HepG2 (cell line): ENCODE measurements around the gene NDRG2. TPM values are rescaled to one million over a fixed set of nuclear protein-coding genes. Genes with fewer than 3 reads are reported as not detected.

Experiments used
- ASH2L ChIP-seq: fragments of 300-600, 200-600 bp; sonication (generic); IDR thresholded peaks from 2 replicates; pipeline ENCODE4 v1.7.0; 2017; ENCODE audit warnings: low read depth, mild to moderate bottlenecking, moderate library complexity, mixed read lengths, low read length; ENCODE audit not compliant: insufficient read length
- CCDC6 ChIP-seq: sonication (generic); formaldehyde crosslinking; IDR thresholded peaks from 2 replicates; pipeline ENCODE4 v1.8.1; 2022; ENCODE audit warnings: mild to moderate bottlenecking, missing genetic modification reagents, moderate library complexity
- CEBPZ ChIP-seq: IDR thresholded peaks from 2 replicates; pipeline ENCODE4 v1.6.1; 2012; ENCODE audit warnings: low read length, improper control_type of control experiment
- IKZF4 ChIP-seq: sonication (generic); formaldehyde crosslinking; IDR thresholded peaks from 2 replicates; pipeline ENCODE4 v1.5.1; 2020; ENCODE audit warnings: borderline replicate concordance, mild to moderate bottlenecking, low read depth, missing genetic modification reagents; ENCODE audit errors: not compliant biosample characterization
- MYC ChIP-seq: sonication (generic); formaldehyde crosslinking; IDR thresholded peaks from 2 replicates; pipeline ENCODE4 v1.9.0; 2021; ENCODE audit warnings: missing genetic modification reagents, borderline replicate concordance
- NFKB2 ChIP-seq: sonication (generic); formaldehyde crosslinking; IDR thresholded peaks from 2 replicates; pipeline ENCODE4 v1.4.0; 2020; ENCODE audit warnings: missing genetic modification reagents, borderline replicate concordance
- POLR2AphosphoS5 ChIP-seq: IDR thresholded peaks from 2 replicates; pipeline ENCODE4 v1.6.1; 2012; ENCODE audit warnings: low read depth, low read length
- SP1 ChIP-seq, 2 experiments: fragments of 450-650 bp in 1 of 2; sonication (generic) in 1 of 2; formaldehyde crosslinking in 1 of 2; IDR thresholded peaks; 2 replicates each; pipeline versions ENCODE4 v1.4.0 to v1.6.1; 2016 to 2020; ENCODE audit warnings: missing genetic modification reagents in 1 of 2
- SP2 ChIP-seq: sonication (generic); formaldehyde crosslinking; IDR thresholded peaks from 2 replicates; pipeline ENCODE4 v1.5.1; 2020; ENCODE audit warnings: mild to moderate bottlenecking, missing genetic modification reagents
- TBP ChIP-seq: sonication (generic); formaldehyde crosslinking; IDR thresholded peaks from 2 replicates; pipeline ENCODE4 v1.5.0; 2020; ENCODE audit warnings: missing genetic modification reagents
- ZEB1 ChIP-seq: IDR thresholded peaks from 2 replicates; pipeline ENCODE4 v1.6.1; 2012; ENCODE audit warnings: mild to moderate bottlenecking, low read depth, inconsistent platforms; ENCODE audit not compliant: insufficient replicate concordance
- ZNF12 ChIP-seq: sonication (generic); formaldehyde crosslinking; IDR thresholded peaks from 2 replicates; pipeline ENCODE4 v1.5.0; 2020; ENCODE audit warnings: missing genetic modification reagents
- ZNF138 ChIP-seq: sonication (generic); formaldehyde crosslinking; IDR thresholded peaks from 2 replicates; pipeline ENCODE4 v1.5.0; 2020; ENCODE audit warnings: mild to moderate bottlenecking, low read depth, missing genetic modification reagents
- ZNF547 ChIP-seq: sonication (generic); formaldehyde crosslinking; IDR thresholded peaks from 2 replicates; pipeline ENCODE4 v1.5.1; 2020; ENCODE audit warnings: mild to moderate bottlenecking, missing genetic modification reagents
- ZNF589 ChIP-seq: sonication (generic); formaldehyde crosslinking; conservative IDR thresholded peaks from 2 replicates; pipeline ENCODE4 v1.8.0; 2022; ENCODE audit warnings: mild to moderate bottlenecking, moderate library complexity, missing genetic modification reagents
- ZNF616 ChIP-seq: sonication (generic); formaldehyde crosslinking; IDR thresholded peaks from 2 replicates; pipeline ENCODE4 v1.5.0; 2020; ENCODE audit warnings: low read depth, mild to moderate bottlenecking, missing genetic modification reagents
- ZNF644 ChIP-seq: IDR thresholded peaks from 2 replicates; pipeline ENCODE4 v1.6.1; 2016; ENCODE audit warnings: low read depth
- ZNF7 ChIP-seq: IDR thresholded peaks from 2 replicates; pipeline ENCODE4 v1.6.1; 2016; ENCODE audit warnings: missing biosample characterization, missing genetic modification reagents
- polyA plus RNA-seq, 8 experiments: library from polyadenylated mRNA; depleted of rRNA in 3 of 8; stranded (reverse) in 7 of 8; unstranded in 1 of 8; fragments of >200 nt; fragmentation: Illumina TruSeq in 4 of 8; extraction: Trizol in 4 of 8; gene quantifications; 2 replicates each; pipeline versions ENCODE4 v1.2.1 to v1.2.3, GENCODE V29; 2011 to 2016; ENCODE audit warnings: low read depth in 4 of 8, missing spikeins in 1 of 8, mixed read lengths in 1 of 8; ENCODE audit not compliant: insufficient read depth in 1 of 8
- total RNA-seq, 5 experiments: library from RNA; depleted of rRNA; stranded (reverse); fragments of >200 nt; fragmentation: Illumina TruSeq; extraction: Trizol; gene quantifications; 2 replicates each; pipeline ENCODE4 v1.2.3, GENCODE V29; 2016; ENCODE audit warnings: low read depth in 1 of 5
- TF ChIP-seq, protein P1 (sequence below): IDR thresholded peaks from 2 replicates; pipeline ENCODE4 v1.6.1; 2018; ENCODE audit warnings: missing genetic modification reagents
- TF ChIP-seq, protein P2 (sequence below): sonication (generic); formaldehyde crosslinking; IDR thresholded peaks from 2 replicates; pipeline ENCODE4 v1.4.0; 2020; ENCODE audit warnings: missing genetic modification reagents
- TF ChIP-seq, protein P3 (sequence below): IDR thresholded peaks from 2 replicates; pipeline ENCODE4 v1.6.1; 2016; ENCODE audit warnings: mild to moderate bottlenecking, missing biosample characterization, missing genetic modification reagents
- TF ChIP-seq, protein P4 (sequence below): sonication (generic); formaldehyde crosslinking; conservative IDR thresholded peaks from 2 replicates; pipeline ENCODE4 v1.4.0; 2020; ENCODE audit warnings: missing genetic modification reagents

NDRG2 gene
- total and polyA plus RNA-seq, 2 of the 13 experiments (the other 11 are each of a cell fraction or from before 2014, with no cell fraction given): 27.2 to 189 TPM

GRCh38 chr14:20989787-20990600, 34.9 kb downstream of the NDRG2 start, which contains the start of gene METTL17 (continued):
- TF ChIP-seq ZNF589 (CRISPR knock-in tag) (no peak), SP1 (IDR thresholded peaks at IDR 0.05) (no peak), SP1 (CRISPR knock-in tag; IDR thresholded peaks at IDR 0.05) (no peak; the same call in 1 of the 2 replicates), ASH2L (peak; percentile 93), ZNF12 (CRISPR knock-in tag) (no peak), ZNF547 (CRISPR knock-in tag) (peak; percentile 82; the same call in 1 of the 2 replicates), ZNF644 (CRISPR knock-in tag) (0 out of 2 replicates have a peak, but pooled peaks have one; percentile 5), ZNF7 (CRISPR knock-in tag) (no peak), ZNF138 (CRISPR knock-in tag) (0 out of 2 replicates have a peak, but pooled peaks have one; percentile 64), ZEB1 (peak; percentile 66), POLR2AphosphoS5 (peak; percentile 81), MYC (peak; percentile 68; the same call in 1 of the 2 replicates), ZNF616 (CRISPR knock-in tag) (no peak), IKZF4 (CRISPR knock-in tag) (no peak), NFKB2 (CRISPR knock-in tag) (peak; percentile 66; the same call in 1 of the 2 replicates), SP2 (peak; percentile 70), TBP (no peak), CCDC6 (CRISPR knock-in tag) (no peak; the same call in 1 of the 2 replicates), CEBPZ (no peak)
- TF ChIP-seq, protein P1, sequence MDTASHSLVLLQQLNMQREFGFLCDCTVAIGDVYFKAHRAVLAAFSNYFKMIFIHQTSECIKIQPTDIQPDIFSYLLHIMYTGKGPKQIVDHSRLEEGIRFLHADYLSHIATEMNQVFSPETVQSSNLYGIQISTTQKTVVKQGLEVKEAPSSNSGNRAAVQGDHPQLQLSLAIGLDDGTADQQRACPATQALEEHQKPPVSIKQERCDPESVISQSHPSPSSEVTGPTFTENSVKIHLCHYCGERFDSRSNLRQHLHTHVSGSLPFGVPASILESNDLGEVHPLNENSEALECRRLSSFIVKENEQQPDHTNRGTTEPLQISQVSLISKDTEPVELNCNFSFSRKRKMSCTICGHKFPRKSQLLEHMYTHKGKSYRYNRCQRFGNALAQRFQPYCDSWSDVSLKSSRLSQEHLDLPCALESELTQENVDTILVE: peak; percentile 59; the same call in 1 of the 2 replicates
- TF ChIP-seq, protein P2, sequence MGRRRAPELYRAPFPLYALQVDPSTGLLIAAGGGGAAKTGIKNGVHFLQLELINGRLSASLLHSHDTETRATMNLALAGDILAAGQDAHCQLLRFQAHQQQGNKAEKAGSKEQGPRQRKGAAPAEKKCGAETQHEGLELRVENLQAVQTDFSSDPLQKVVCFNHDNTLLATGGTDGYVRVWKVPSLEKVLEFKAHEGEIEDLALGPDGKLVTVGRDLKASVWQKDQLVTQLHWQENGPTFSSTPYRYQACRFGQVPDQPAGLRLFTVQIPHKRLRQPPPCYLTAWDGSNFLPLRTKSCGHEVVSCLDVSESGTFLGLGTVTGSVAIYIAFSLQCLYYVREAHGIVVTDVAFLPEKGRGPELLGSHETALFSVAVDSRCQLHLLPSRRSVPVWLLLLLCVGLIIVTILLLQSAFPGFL (CRISPR knock-in tag): no peak
- TF ChIP-seq, protein P3, sequence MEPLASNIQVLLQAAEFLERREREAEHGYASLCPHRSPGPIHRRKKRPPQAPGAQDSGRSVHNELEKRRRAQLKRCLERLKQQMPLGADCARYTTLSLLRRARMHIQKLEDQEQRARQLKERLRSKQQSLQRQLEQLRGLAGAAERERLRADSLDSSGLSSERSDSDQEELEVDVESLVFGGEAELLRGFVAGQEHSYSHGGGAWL (CRISPR knock-in tag): 0 out of 2 replicates have a peak, but pooled peaks have one; percentile 53
- TF ChIP-seq, protein P4, sequence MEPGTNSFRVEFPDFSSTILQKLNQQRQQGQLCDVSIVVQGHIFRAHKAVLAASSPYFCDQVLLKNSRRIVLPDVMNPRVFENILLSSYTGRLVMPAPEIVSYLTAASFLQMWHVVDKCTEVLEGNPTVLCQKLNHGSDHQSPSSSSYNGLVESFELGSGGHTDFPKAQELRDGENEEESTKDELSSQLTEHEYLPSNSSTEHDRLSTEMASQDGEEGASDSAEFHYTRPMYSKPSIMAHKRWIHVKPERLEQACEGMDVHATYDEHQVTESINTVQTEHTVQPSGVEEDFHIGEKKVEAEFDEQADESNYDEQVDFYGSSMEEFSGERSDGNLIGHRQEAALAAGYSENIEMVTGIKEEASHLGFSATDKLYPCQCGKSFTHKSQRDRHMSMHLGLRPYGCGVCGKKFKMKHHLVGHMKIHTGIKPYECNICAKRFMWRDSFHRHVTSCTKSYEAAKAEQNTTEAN (CRISPR knock-in tag): peak; percentile 50
